GM21737 (cell line): ENCODE results near the gene RBMS1.
"Not testable (repeated sequence)": the region's sequence is repeated elsewhere in the genome, so short reads cannot be mapped to it uniquely, and the experiment has no call there.

Experiments used
- ATAC-seq: cut with Tn5 transposase; IDR thresholded peaks from one replicate; pipeline ENCODE4 v1.9.1; 2021; ENCODE audit warnings: mild to moderate bottlenecking, moderate library complexity; ENCODE audit not compliant: unreplicated experiment

Gene RBMS1

GRCh38 chr2:160505256-160505655 is 11.6 kb upstream of the RBMS1 start:
- no peak for ATAC-seq

GRCh38 chr2:160502478-160502877 is 8.9 kb upstream of the RBMS1 start:
- ATAC-seq = no peak

GRCh38 chr2:160501370-160501769 is 7.8 kb upstream of the RBMS1 start:
- no peak for ATAC-seq

GRCh38 chr2:160499865-160500264 is 6.3 kb upstream of the RBMS1 start:
- no peak for ATAC-seq

GRCh38 chr2:160498137-160498536 is 4.5 kb upstream of the RBMS1 start:
- ATAC-seq = no peak

GRCh38 chr2:160494201-160494644 is 616 bp upstream of the RBMS1 start:
- ATAC-seq = no peak

- ATAC-seq = no peak
These were observed 993 bp downstream of the RBMS1 start for GRCh38 chr2:160492401-160493226.

GRCh38 chr2:160491911-160492371 is 1.7 kb downstream of the RBMS1 start:
- no peak for ATAC-seq

- no peak for ATAC-seq
These were observed 2.6 kb downstream of the RBMS1 start for GRCh38 chr2:160490733-160491685.

GRCh38 chr2:160489111-160489510 is 4.5 kb downstream of the RBMS1 start:
- ATAC-seq = no peak

GRCh38 chr2:160488289-160488688 is 5.3 kb downstream of the RBMS1 start:
- ATAC-seq = not testable (repeated sequence)

GRCh38 chr2:160486341-160486740 is 7.3 kb downstream of the RBMS1 start:
- no peak for ATAC-seq

- no peak for ATAC-seq
These were observed 8.6 kb downstream of the RBMS1 start for GRCh38 chr2:160484859-160485520.

- no peak for ATAC-seq
These were observed 10.9 kb downstream of the RBMS1 start for GRCh38 chr2:160482673-160483072.

- ATAC-seq = no peak
These were observed 14.3 kb downstream of the RBMS1 start for GRCh38 chr2:160479269-160479668.

- no peak for ATAC-seq
These were observed 14.9 kb downstream of the RBMS1 start for GRCh38 chr2:160478660-160479059.

- no peak for ATAC-seq
These were observed 16.6 kb downstream of the RBMS1 start for GRCh38 chr2:160477032-160477431.

GRCh38 chr2:160474891-160475787 is 18.5 kb downstream of the RBMS1 start:
- no peak for ATAC-seq

GRCh38 chr2:160474319-160474645 is 19.3 kb downstream of the RBMS1 start:
- ATAC-seq = no peak
